BLaER1 treated with 17β-estradiol and CSF1 and Interleukin-3, amounts not matched to agents 10 nM and 100 nM (cell line): ENCODE measurements around the gene CSGALNACT2.
"Not testable (repeated sequence)": the region's sequence is repeated elsewhere in the genome, so short reads cannot be mapped to it uniquely, and the experiment has no call there.

ENCODE experiments used
- H3K27ac ChIP-seq, 11 experiments: shearing (Covaris generic); formaldehyde crosslinking; 2 replicates each; pipeline ENCODE4 v1.8.1; 2022
- H3K27me3 ChIP-seq, 11 experiments: shearing (Covaris generic); formaldehyde crosslinking; 2 replicates each; pipeline ENCODE4 v1.8.1; 2022
- H3K36me3 ChIP-seq, 11 experiments: shearing (Covaris generic); formaldehyde crosslinking; 2 replicates each; pipeline ENCODE4 v1.8.1; 2022
- H3K4me1 ChIP-seq, 10 experiments: shearing (Covaris generic); formaldehyde crosslinking; 2 replicates each; pipeline ENCODE4 v1.8.1; 2022
- H3K4me2 ChIP-seq, 11 experiments: shearing (Covaris generic); formaldehyde crosslinking; 2 replicates each; pipeline ENCODE4 v1.8.1; 2022
- H3K4me3 ChIP-seq, 10 experiments: shearing (Covaris generic); formaldehyde crosslinking; 2 replicates each; pipeline ENCODE4 v1.8.1; 2022
- H3K9ac ChIP-seq, 11 experiments: shearing (Covaris generic); formaldehyde crosslinking; 2 replicates each; pipeline ENCODE4 v1.8.1; 2022
- H3K9me3 ChIP-seq, 11 experiments: shearing (Covaris generic); formaldehyde crosslinking; replicated peaks in 1 of 11; 2 replicates each; pipeline ENCODE4 v1.8.1; 2022
- H4K20me1 ChIP-seq, 11 experiments: shearing (Covaris generic); formaldehyde crosslinking; 2 replicates each; pipeline ENCODE4 v1.8.1; 2022
- Cebpa-rat ChIP-seq, 11 experiments: shearing (Covaris generic); IDR thresholded peaks; 2 replicates each; pipeline ENCODE4 v1.8.1; 2022

The CSGALNACT2 gene

DNA sequence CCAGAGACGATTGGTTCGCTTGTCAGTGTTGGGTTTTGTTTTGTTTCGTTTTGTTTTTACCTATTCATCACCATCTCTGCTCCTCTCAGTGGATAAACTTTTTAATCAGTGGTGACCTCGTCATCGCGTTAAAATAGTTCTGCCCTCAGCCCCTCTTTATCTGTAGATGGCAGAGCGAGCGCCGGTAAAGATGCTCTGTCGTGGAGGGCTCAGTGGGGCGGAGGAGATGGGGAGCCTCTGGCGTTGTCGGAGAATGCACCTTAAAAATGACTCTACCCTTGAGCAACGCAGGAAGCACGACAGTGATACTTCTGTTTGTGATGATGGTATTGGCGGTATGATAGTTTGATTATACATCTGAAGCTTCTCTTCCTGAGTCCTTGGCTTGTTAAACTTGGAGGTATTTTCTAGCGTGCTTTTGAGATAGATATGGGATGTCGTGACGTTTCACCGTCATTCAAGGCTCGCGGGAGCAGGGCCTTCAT is 554 bp downstream of the CSGALNACT2 start:
- H3K36me3 ChIP-seq: peaks cover 0 to 9% (median 0%) of the 10 kb centered on the region in 11 experiments; a peak in 4 of 22 replicates
- H3K27me3 ChIP-seq: no peaks in the 10 kb centered on the region
- no peaks in the 10 kb centered on the region for H3K9me3 ChIP-seq
- H3K4me3 ChIP-seq: peak overlapping the region; percentile 85 to 98 (median 91)
- H3K4me1 ChIP-seq: peaks cover 48 to 75% (median 65%) of the 10 kb centered on the region in 10 experiments
- peaks cover 12 to 45% (median 23%) of the 10 kb centered on the region in 11 experiments; a peak in 20 of 22 replicates for H4K20me1 ChIP-seq
- no peak for TF ChIP-seq Cebpa-rat (IDR thresholded peaks at IDR 0.05)
- H3K9ac ChIP-seq: peak overlapping the region; percentile 95 to 99 (median 98)
- H3K4me2 ChIP-seq: peak overlapping the region; percentile 89 to 98 (median 97)
- peak overlapping the region; percentile 94 to 99 (median 97) for H3K27ac ChIP-seq

DNA sequence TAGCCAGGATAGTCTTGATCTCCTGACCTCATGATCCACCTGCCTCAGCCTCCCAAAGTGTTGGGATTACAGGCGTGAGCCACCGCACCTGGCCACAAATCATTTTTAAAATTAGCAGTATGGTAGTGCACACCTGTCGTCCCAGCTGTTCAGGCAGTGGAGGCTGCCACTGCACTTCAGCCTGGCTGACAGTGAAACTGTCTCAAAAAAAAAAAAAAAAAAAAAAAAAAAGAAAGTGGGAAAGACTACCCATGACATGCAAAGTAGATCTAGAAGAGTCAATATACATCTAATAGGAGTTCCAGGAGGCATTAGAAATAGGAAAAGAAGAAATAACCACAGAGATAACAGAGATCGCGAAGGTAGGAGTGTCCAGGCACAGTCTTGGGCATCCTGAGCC is 3.2 kb downstream of the CSGALNACT2 start:
- TF ChIP-seq Cebpa-rat (IDR thresholded peaks at IDR 0.05): no peak
- H3K27ac ChIP-seq: peak overlapping the region; percentile 94 to 99 (median 97)
- H3K4me2 ChIP-seq: peak overlapping the region; percentile 89 to 98 (median 97)
- H3K4me3 ChIP-seq: peak overlapping the region in 8 of 10 experiments; percentile 0 to 98 (median 91); a peak in 13 of 20 replicates
- H4K20me1 ChIP-seq: peaks cover 35 to 71% (median 49%) of the 10 kb centered on the region in 11 experiments; a peak in 21 of 22 replicates
- no peaks in the 10 kb centered on the region for H3K27me3 ChIP-seq
- peak overlapping the region; percentile 23 to 99 (median 96); a peak in 19 of 22 replicates for H3K9ac ChIP-seq
- peaks cover 54 to 71% (median 64%) of the 10 kb centered on the region in 10 experiments for H3K4me1 ChIP-seq
- H3K9me3 ChIP-seq: peaks cover 0 to 10% (median 5%) of the 10 kb centered on the region in 11 experiments; a peak in 15 of 22 replicates
- H3K36me3 ChIP-seq: peaks cover 4 to 26% (median 11%) of the 10 kb centered on the region in 11 experiments; a peak in 14 of 22 replicates

DNA sequence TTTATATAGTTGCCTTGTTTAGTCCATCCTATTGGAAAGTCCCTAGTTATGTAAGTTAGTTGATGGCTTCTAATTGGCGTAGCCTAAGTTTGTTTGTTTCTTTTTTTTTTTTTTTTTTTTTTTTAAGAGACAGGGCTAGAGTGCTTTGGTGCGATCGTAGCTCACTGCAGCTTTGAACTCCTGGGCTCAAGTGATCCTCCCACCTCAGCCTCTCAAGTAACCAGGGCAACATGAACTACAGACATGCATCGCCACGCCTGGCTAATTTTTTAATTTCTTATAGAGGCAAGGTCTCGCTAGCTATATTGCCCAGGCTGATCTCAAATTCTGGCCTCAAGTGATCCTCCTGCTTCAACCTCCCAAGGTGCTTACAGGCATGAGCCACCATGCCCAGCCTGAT is 7.1 kb downstream of the CSGALNACT2 start:
- Histone ChIP-seq H3K4me3 (no peak overlapping the region), H4K20me1 (peaks cover 47 to 89% (median 81%) of the 10 kb centered on the region in 11 experiments; a peak in 21 of 22 replicates), H3K36me3 (peaks cover 16 to 54% (median 33%) of the 10 kb centered on the region in 11 experiments; a peak in 20 of 22 replicates), H3K27me3 (no peaks in the 10 kb centered on the region), H3K9me3 (peaks cover 19 to 48% (median 43%) of the 10 kb centered on the region in 11 experiments), H3K4me1 (peaks cover 32 to 78% (median 49%) of the 10 kb centered on the region in 10 experiments), H3K4me2 (peak overlapping the region; percentile 20 to 98 (median 40); a peak in 20 of 22 replicates), H3K27ac (peak overlapping the region in 2 of 11 experiments; percentile 2 to 23; a peak in 1 of 22 replicates), H3K9ac (no peak overlapping the region)
- no peak for TF ChIP-seq Cebpa-rat (IDR thresholded peaks at IDR 0.05)

DNA sequence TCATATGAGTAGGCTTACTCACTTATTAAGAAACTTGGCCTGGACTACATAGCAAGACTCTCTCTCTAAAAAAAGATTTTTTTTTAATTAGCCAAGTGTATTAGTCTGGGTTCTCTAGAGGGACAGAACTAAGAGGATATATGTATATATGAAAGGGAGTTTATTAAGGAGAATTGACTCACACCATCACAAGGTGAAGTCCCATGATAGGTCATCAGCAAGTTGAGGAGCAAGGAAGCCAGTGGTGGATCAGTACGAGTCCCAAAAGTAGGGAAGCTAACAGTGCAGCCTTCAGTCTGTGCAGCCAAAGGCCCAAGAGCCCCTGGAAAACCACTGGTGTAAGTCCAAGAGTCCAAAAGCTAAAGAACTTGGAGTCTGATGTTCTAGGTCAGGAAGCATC is 7.7 kb downstream of the CSGALNACT2 start:
- not testable (repeated sequence) for H3K27me3 ChIP-seq, H3K9ac ChIP-seq, H3K4me3 ChIP-seq
- H3K4me1 ChIP-seq: peaks cover 26 to 83% (median 46%) of the 10 kb centered on the region in 10 experiments
- H3K36me3 ChIP-seq: peaks cover 16 to 58% (median 33%) of the 10 kb centered on the region in 11 experiments; a peak in 20 of 22 replicates
- H3K9me3 ChIP-seq: peaks cover 19 to 54% (median 48%) of the 10 kb centered on the region in 11 experiments
- peak overlapping the region in 6 of 11 experiments; percentile 4 to 98 (median 31); a peak in 5 of 22 replicates for H3K4me2 ChIP-seq
- H3K27ac ChIP-seq: peak overlapping the region in 2 of 11 experiments; percentile 2 to 23; a peak in 1 of 22 replicates
- peaks cover 53 to 95% (median 87%) of the 10 kb centered on the region in 11 experiments; a peak in 21 of 22 replicates for H4K20me1 ChIP-seq

DNA sequence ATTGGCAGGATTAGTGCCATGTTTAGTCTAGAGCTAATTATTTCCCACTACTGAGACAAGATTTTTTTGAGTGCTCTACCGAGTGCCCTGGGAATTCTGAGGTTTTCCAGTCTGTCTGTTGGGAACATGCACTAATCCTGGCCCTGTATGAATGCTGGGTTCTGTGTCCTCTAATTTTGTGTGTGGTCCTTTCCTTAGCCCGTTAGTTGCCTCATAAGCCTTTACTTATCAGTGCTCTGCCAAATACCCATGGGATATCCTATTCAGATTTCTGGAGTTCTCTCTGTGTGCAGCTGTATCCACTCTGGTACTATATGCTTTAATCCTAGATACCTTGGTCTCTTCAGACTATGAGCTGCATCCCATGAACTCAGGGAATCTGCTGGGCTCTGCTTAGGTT is 13.1 kb downstream of the CSGALNACT2 start:
- peaks cover 59 to 100% (median 91%) of the 10 kb centered on the region in 11 experiments for H4K20me1 ChIP-seq
- H3K27me3 ChIP-seq: no peaks in the 10 kb centered on the region
- peaks cover 0 to 83% (median 5%) of the 10 kb centered on the region in 10 experiments; a peak in 13 of 20 replicates for H3K4me1 ChIP-seq
- H3K4me2 ChIP-seq: peak overlapping the region in 4 of 11 experiments; percentile 15 to 78 (median 56); a peak in 6 of 22 replicates
- no peak overlapping the region for H3K9ac ChIP-seq
- TF ChIP-seq Cebpa-rat (IDR thresholded peaks at IDR 0.05): no peak
- peaks cover 12 to 80% (median 38%) of the 10 kb centered on the region in 11 experiments; a peak in 20 of 22 replicates for H3K36me3 ChIP-seq
- H3K9me3 ChIP-seq: peaks cover 19 to 63% (median 59%) of the 10 kb centered on the region in 11 experiments
- peak overlapping the region in 2 of 11 experiments; percentile 10 to 25; a peak in 3 of 22 replicates for H3K27ac ChIP-seq
- no peak overlapping the region for H3K4me3 ChIP-seq

DNA sequence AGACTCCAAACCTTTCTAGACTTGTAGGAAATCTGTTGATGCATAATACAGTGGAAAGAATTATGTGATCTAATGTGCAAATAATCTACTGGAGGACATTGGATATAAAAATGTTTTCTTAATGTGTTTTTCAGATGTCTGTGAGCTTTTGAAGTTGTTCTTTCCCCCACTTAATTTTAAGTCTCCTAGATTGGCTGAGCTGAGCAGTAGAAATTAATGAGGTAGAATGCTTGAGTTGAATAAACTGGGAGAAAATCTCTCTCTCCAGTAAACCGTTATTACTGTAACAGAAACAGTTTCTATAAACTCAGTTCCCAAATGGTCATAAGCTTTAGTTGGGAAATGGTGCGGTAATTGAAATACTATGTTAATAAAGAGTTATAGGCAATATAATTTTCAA is 15.7 kb downstream of the CSGALNACT2 start:
- H4K20me1 ChIP-seq: peaks cover 64 to 100% (median 93%) of the 10 kb centered on the region in 11 experiments
- H3K4me2 ChIP-seq: peak overlapping the region in 2 of 11 experiments; percentile 47 to 73; a peak in 4 of 22 replicates

DNA sequence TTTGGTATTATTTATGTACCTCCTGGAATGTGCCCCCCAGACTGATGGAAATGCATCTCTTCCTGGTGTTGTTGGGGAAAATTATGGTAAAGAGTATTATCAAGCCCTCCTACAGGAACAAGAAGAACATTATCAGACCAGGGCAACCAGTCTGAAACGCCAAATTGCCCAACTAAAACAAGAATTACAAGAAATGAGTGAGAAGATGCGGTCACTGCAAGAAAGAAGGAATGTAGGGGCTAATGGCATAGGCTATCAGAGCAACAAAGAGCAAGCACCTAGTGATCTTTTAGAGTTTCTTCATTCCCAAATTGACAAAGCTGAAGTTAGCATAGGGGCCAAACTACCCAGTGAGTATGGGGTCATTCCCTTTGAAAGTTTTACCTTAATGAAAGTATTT is 17.0 kb downstream of the CSGALNACT2 start:
- no peak overlapping the region for H3K27ac ChIP-seq
- peaks cover 0 to 27% (median 22%) of the 10 kb centered on the region in 11 experiments; a peak in 18 of 22 replicates for H3K9me3 ChIP-seq
- H3K4me3 ChIP-seq: no peak overlapping the region
- H3K27me3 ChIP-seq: no peaks in the 10 kb centered on the region
- H4K20me1 ChIP-seq: peaks cover 54 to 100% (median 88%) of the 10 kb centered on the region in 11 experiments
- H3K4me2 ChIP-seq: peak overlapping the region in 2 of 11 experiments; percentile 73 to 83; a peak in 4 of 22 replicates
- peaks cover 4 to 67% (median 43%) of the 10 kb centered on the region in 11 experiments; a peak in 19 of 22 replicates for H3K36me3 ChIP-seq
- no peak for TF ChIP-seq Cebpa-rat (IDR thresholded peaks at IDR 0.05)
- H3K9ac ChIP-seq: no peak overlapping the region
- H3K4me1 ChIP-seq: peaks cover 0 to 97% (median 21%) of the 10 kb centered on the region in 10 experiments; a peak in 17 of 20 replicates

More for the DNA sequence above, 15.7 kb downstream of the CSGALNACT2 start:
- TF ChIP-seq Cebpa-rat (IDR thresholded peaks at IDR 0.05): no peak
- Histone ChIP-seq H3K9ac (no peak overlapping the region), H3K9me3 (peaks cover 10 to 41% (median 35%) of the 10 kb centered on the region in 11 experiments), H3K27ac (no peak overlapping the region), H3K4me1 (peaks cover 0 to 89% (median 13%) of the 10 kb centered on the region in 10 experiments; a peak in 16 of 20 replicates), H3K36me3 (peaks cover 8 to 76% (median 43%) of the 10 kb centered on the region in 11 experiments; a peak in 20 of 22 replicates), H3K4me3 (no peak overlapping the region), H3K27me3 (no peaks in the 10 kb centered on the region)

DNA sequence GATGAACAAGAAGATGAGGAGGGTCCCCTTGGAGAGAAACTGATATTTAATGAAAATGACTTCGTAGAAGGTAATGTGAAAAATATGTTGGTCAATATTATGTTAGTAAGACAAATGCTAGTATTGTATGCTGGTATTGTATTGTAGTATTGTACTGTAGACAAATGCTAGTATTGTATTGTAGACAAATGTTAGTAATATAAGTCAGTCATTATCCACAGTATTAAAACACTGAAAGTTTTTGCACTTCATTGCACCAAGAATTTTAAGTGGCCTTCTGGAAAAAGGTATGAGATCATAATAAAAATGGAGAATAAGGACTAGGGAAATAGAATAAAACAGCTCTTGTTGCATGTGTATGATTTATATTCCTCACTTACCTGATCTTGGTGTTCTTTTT is 17.5 kb downstream of the CSGALNACT2 start:
- H3K27ac ChIP-seq: no peak overlapping the region
- no peak overlapping the region for H3K9ac ChIP-seq
- peaks cover 0 to 22% (median 17%) of the 10 kb centered on the region in 11 experiments; a peak in 17 of 22 replicates for H3K9me3 ChIP-seq
- no peaks in the 10 kb centered on the region for H3K27me3 ChIP-seq
- peak overlapping the region in 4 of 11 experiments; percentile 29 to 83 (median 74); a peak in 5 of 22 replicates for H3K4me2 ChIP-seq
- peaks cover 8 to 62% (median 41%) of the 10 kb centered on the region in 11 experiments; a peak in 19 of 22 replicates for H3K36me3 ChIP-seq
- TF ChIP-seq Cebpa-rat (IDR thresholded peaks at IDR 0.05): no peak
- peaks cover 54 to 100% (median 89%) of the 10 kb centered on the region in 11 experiments for H4K20me1 ChIP-seq
- H3K4me3 ChIP-seq: no peak overlapping the region
- peaks cover 0 to 97% (median 26%) of the 10 kb centered on the region in 10 experiments; a peak in 18 of 20 replicates for H3K4me1 ChIP-seq
